HepG2 (cell line): Measurements from ENCODE around the gene MDH2. TPM values are rescaled to one million over a fixed set of nuclear protein-coding genes. Genes with fewer than 3 reads are reported as not detected.

Source experiments
- ATM ChIP-seq: fragments of 450-650 bp; IDR thresholded peaks from 2 replicates; pipeline ENCODE4 v1.7.1; 2017; ENCODE audit warnings: mild to moderate bottlenecking, borderline replicate concordance
- CHD4 ChIP-seq: fragments of 200-600 bp; sonication (generic); IDR thresholded peaks from 2 replicates; pipeline ENCODE4 v1.7.0; 2017; ENCODE audit warnings: mild to moderate bottlenecking, low read length, borderline replicate concordance
- CSRNP2 ChIP-seq: sonication (generic); formaldehyde crosslinking; conservative IDR thresholded peaks from 2 replicates; pipeline ENCODE4 v1.8.0; 2022; ENCODE audit warnings: low read depth, missing genetic modification reagents
- HDAC6 ChIP-seq: fragments of 200-600 bp; sonication (generic); IDR thresholded peaks from 2 replicates; pipeline ENCODE4 v1.7.0; 2017; ENCODE audit warnings: mild to moderate bottlenecking, antibody characterized with exemption, low read length, low read depth
- HHEX ChIP-seq: IDR thresholded peaks from 2 replicates; pipeline ENCODE4 v1.6.1; 2016; ENCODE audit warnings: control low read depth
- HNF4A ChIP-seq: sonication (generic); formaldehyde crosslinking; IDR thresholded peaks from 2 replicates; pipeline ENCODE4 v1.4.0; 2020; ENCODE audit warnings: missing genetic modification reagents
- MIER3 ChIP-seq: IDR thresholded peaks from 2 replicates; pipeline ENCODE4 v1.6.1; 2016; ENCODE audit warnings: missing compliant biosample characterization, borderline replicate concordance
- RFXAP ChIP-seq: sonication (generic); formaldehyde crosslinking; IDR thresholded peaks from 2 replicates; pipeline ENCODE4 v1.4.0; 2020; ENCODE audit warnings: missing genetic modification reagents, borderline replicate concordance
- SIN3B ChIP-seq: fragments of 150-350 bp; IDR thresholded peaks from 2 replicates; pipeline ENCODE4 v1.6.1; 2014; ENCODE audit warnings: low read length
- SSRP1 ChIP-seq: IDR thresholded peaks from 2 replicates; pipeline ENCODE4 v1.6.1; 2016; ENCODE audit warnings: control low read depth
- ZNF17 ChIP-seq: sonication (generic); formaldehyde crosslinking; IDR thresholded peaks from 2 replicates; pipeline ENCODE4 v1.5.0; 2020; ENCODE audit warnings: mild to moderate bottlenecking, missing genetic modification reagents
- ZNF33A ChIP-seq: sonication (generic); formaldehyde crosslinking; IDR thresholded peaks from 2 replicates; pipeline ENCODE4 v1.5.1; 2020; ENCODE audit warnings: missing genetic modification reagents, mild to moderate bottlenecking, moderate library complexity, borderline replicate concordance
- ZNF550 ChIP-seq: sonication (generic); formaldehyde crosslinking; IDR thresholded peaks from 2 replicates; pipeline ENCODE4 v1.4.0; 2020; ENCODE audit warnings: mild to moderate bottlenecking, missing genetic modification reagents, borderline replicate concordance
- ZNF567 ChIP-seq: sonication (generic); formaldehyde crosslinking; IDR thresholded peaks from 2 replicates; pipeline ENCODE4 v1.8.1; 2023; ENCODE audit warnings: mild to moderate bottlenecking, missing genetic modification reagents, borderline replicate concordance
- ZNF652 ChIP-seq: IDR thresholded peaks from 2 replicates; pipeline ENCODE4 v1.6.1; 2016; ENCODE audit warnings: low read depth, borderline replicate concordance
- ZNF687 ChIP-seq: sonication (generic); formaldehyde crosslinking; IDR thresholded peaks from 2 replicates; pipeline ENCODE4 v1.5.1; 2020; ENCODE audit warnings: mild to moderate bottlenecking, missing genetic modification reagents, moderate library complexity
- polyA plus RNA-seq, 8 experiments: library from polyadenylated mRNA; depleted of rRNA in 3 of 8; stranded (reverse) in 7 of 8; unstranded in 1 of 8; fragments of >200 nt; fragmentation: Illumina TruSeq in 4 of 8; extraction: Trizol in 4 of 8; gene quantifications; 2 replicates each; pipeline versions ENCODE4 v1.2.1 to v1.2.3, GENCODE V29; 2011 to 2016; ENCODE audit warnings: low read depth in 4 of 8, missing spikeins in 1 of 8, mixed read lengths in 1 of 8; ENCODE audit not compliant: insufficient read depth in 1 of 8
- total RNA-seq, 5 experiments: library from RNA; depleted of rRNA; stranded (reverse); fragments of >200 nt; fragmentation: Illumina TruSeq; extraction: Trizol; gene quantifications; 2 replicates each; pipeline ENCODE4 v1.2.3, GENCODE V29; 2016; ENCODE audit warnings: low read depth in 1 of 5
- TF ChIP-seq, protein P1 (sequence below), 2 experiments: sonication (generic) in 1 of 2; formaldehyde crosslinking in 1 of 2; IDR thresholded peaks; 2 replicates each; pipeline versions ENCODE4 v1.5.1 to v1.6.1; 2011 to 2020; ENCODE audit warnings: borderline replicate concordance in 1 of 2, low read depth in 1 of 2, low read length in 1 of 2, mild to moderate bottlenecking in 1 of 2, missing genetic modification reagents in 1 of 2, moderate library complexity in 1 of 2
- TF ChIP-seq, protein P2 (sequence below): sonication (generic); formaldehyde crosslinking; IDR thresholded peaks from 2 replicates; pipeline ENCODE4 v1.5.0; 2020; ENCODE audit warnings: missing genetic modification reagents
- TF ChIP-seq, protein P3 (sequence below): sonication (generic); formaldehyde crosslinking; IDR thresholded peaks from 2 replicates; pipeline ENCODE4 v1.5.0; 2020; ENCODE audit warnings: missing genetic modification reagents

Gene MDH2
- total and polyA plus RNA-seq, 2 of the 13 experiments (the other 11 are each of a cell fraction or from before 2014, with no cell fraction given): 81.4 to 90.3 TPM

- TF ChIP-seq, protein P1, sequence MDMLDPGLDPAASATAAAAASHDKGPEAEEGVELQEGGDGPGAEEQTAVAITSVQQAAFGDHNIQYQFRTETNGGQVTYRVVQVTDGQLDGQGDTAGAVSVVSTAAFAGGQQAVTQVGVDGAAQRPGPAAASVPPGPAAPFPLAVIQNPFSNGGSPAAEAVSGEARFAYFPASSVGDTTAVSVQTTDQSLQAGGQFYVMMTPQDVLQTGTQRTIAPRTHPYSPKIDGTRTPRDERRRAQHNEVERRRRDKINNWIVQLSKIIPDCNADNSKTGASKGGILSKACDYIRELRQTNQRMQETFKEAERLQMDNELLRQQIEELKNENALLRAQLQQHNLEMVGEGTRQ (IDR thresholded peaks at IDR 0.05; ENCODE audit: low read depth, low read length): no peak
- TF ChIP-seq, protein P1 (CRISPR knock-in tag; IDR thresholded peaks at IDR 0.05; ENCODE audit: borderline replicate concordance): 0 out of 2 replicates have a peak, but pooled peaks have one; percentile 45
- TF ChIP-seq SSRP1 (CRISPR knock-in tag): no peak
- TF ChIP-seq HHEX (CRISPR knock-in tag): no peak
- TF ChIP-seq, protein P2, sequence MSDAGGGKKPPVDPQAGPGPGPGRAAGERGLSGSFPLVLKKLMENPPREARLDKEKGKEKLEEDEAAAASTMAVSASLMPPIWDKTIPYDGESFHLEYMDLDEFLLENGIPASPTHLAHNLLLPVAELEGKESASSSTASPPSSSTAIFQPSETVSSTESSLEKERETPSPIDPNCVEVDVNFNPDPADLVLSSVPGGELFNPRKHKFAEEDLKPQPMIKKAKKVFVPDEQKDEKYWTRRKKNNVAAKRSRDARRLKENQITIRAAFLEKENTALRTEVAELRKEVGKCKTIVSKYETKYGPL (CRISPR knock-in tag): no peak
- peak; percentile 83; the same call in 1 of the 2 replicates for TF ChIP-seq ZNF567 (CRISPR knock-in tag)
- peak; percentile 98 for TF ChIP-seq ZNF687 (CRISPR knock-in tag)
- TF ChIP-seq ZNF17 (CRISPR knock-in tag): no peak
- no peak; the same call in 1 of the 2 replicates for TF ChIP-seq RFXAP
- no peak for TF ChIP-seq ATM
- TF ChIP-seq SIN3B: peak; percentile 49; the same call in 1 of the 2 replicates
- no peak for TF ChIP-seq ZNF652 (CRISPR knock-in tag)
- no peak for TF ChIP-seq ZNF550 (CRISPR knock-in tag)
- TF ChIP-seq HDAC6: no peak
- peak; percentile 71; the same call in 1 of the 2 replicates for TF ChIP-seq MIER3
- peak; percentile 17; the same call in 1 of the 2 replicates for TF ChIP-seq HNF4A (CRISPR knock-in tag)
- TF ChIP-seq CHD4: no peak
- no peak for TF ChIP-seq ZNF33A (CRISPR knock-in tag)
- TF ChIP-seq, protein P3, sequence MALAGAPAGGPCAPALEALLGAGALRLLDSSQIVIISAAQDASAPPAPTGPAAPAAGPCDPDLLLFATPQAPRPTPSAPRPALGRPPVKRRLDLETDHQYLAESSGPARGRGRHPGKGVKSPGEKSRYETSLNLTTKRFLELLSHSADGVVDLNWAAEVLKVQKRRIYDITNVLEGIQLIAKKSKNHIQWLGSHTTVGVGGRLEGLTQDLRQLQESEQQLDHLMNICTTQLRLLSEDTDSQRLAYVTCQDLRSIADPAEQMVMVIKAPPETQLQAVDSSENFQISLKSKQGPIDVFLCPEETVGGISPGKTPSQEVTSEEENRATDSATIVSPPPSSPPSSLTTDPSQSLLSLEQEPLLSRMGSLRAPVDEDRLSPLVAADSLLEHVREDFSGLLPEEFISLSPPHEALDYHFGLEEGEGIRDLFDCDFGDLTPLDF: 0 out of 2 replicates have a peak, but pooled peaks have one; percentile 66
- no peak for TF ChIP-seq CSRNP2
Measured at GRCh38 chr7:76047811-76048667, at the start of gene MDH2, which contains the start of gene STYXL1 (continued).
